Psoas muscle (tissue), 8 donors: ENCODE data around the gene KXD1. TPM values are rescaled to one million over a fixed set of nuclear protein-coding genes. Genes with fewer than 3 reads are reported as not detected.
A peak's percentile ranks its signal among the peaks of the same experiment; 100 is the strongest.

Experiments used
- ATAC-seq, 4 donors: fragments of 200-7000 bp; cut with Tn5 transposase; one replicate each; pipeline ENCODE4 v1.9.1; 2020; ENCODE audit warnings: moderate library complexity in 3 of 4, mild to moderate bottlenecking in 2 of 4
- DNase-seq, 2 donors: peaks; one replicate each; pipeline ENCODE4 v3.0.0-alpha.2; 2020
- H3K27ac ChIP-seq: fragments of 200-600 bp; one replicate; pipeline ENCODE4 v1.8.0; 2022
- H3K27me3 ChIP-seq, 3 donors: fragments of 200-600 bp in 1 of 3; one replicate each; pipeline versions ENCODE4 v1.6.1 to v1.8.0; 2013 to 2022; ENCODE audit warnings: low read length in 2 of 3, mild to moderate bottlenecking in 2 of 3, moderate library complexity in 1 of 3; ENCODE audit not compliant: insufficient read depth in 3 of 3
- H3K36me3 ChIP-seq, 2 donors: fragments of 200-600 bp in 1 of 2; one replicate each; pipeline versions ENCODE4 v1.6.1 to v1.8.0; 2013 to 2022; ENCODE audit warnings: low read depth in 1 of 2, mild to moderate bottlenecking in 1 of 2, moderate library complexity in 1 of 2; ENCODE audit not compliant: insufficient read depth in 1 of 2
- H3K4me1 ChIP-seq: fragments of 200-600 bp; one replicate; pipeline ENCODE4 v1.8.0; 2022
- H3K4me3 ChIP-seq: fragments of 200-600 bp; one replicate; pipeline ENCODE4 v1.8.0; 2022; ENCODE audit warnings: mild to moderate bottlenecking
- H3K9me3 ChIP-seq: fragments of 200-600 bp; one replicate; pipeline ENCODE4 v1.8.0; 2022
- WGBS, 3 donors: extraction: QIAGEN DNeasy Blood & Tissue Kit; methylation state at CpG; one replicate each; pipeline versions ENCODE4 v1.1.6 to v1.1.7; 2013; 5-methylcytosine and 5-hydroxymethylcytosine counted together
- intact Hi-C, 2 donors: fragments of 100-400 bp; cut with DNase I; formaldehyde crosslinking; loops; one replicate each; pipeline versions ENCODE4 v1.11.0 to v1.14.2; 2022
- polyA plus RNA-seq, 3 donors: library from polyadenylated mRNA; stranded (reverse); fragments of 200-250 nt; gene quantifications; one replicate each; pipeline ENCODE4 v1.2.3, GENCODE V29; 2013
- total RNA-seq, 4 donors: library from RNA; stranded (reverse); fragmentation: NEBNext Ultra II Directional in 2 of 4; extraction: Animal tissue kit (Norgen Biotek cat#: 25700) in 2 of 4; gene quantifications; one replicate each; pipeline versions ENCODE4 v1.2.1 to v1.2.4, GENCODE V29; 2021 to 2023
- TF ChIP-seq, protein P1 (sequence below): fragments of 200-600 bp; IDR thresholded peaks from one replicate; pipeline ENCODE4 v1.8.0; 2022; ENCODE audit warnings: antibody characterized with exemption
- donor health status: healthy with polysubstance abuse.
- donor health status: DM: no; HTN: no; CAD: no; lungs with moderate emphysema.
- donor health status: Bipolar disorder and iron deficiency.
- donor health status: healthy.
- donor health status: DM: yes; HTN: yes; CAD: no.
- donor health status: DM: no; HTN: no; CAD: no.
- donor health status: DM: no; HTN: no; CAD: no.
- donor health status: DM: yes; HTN: yes; CAD: no.

Gene KXD1
- total and polyA plus RNA-seq, 7 donors = 38.9 to 144 (median 76.5) TPM

DNA sequence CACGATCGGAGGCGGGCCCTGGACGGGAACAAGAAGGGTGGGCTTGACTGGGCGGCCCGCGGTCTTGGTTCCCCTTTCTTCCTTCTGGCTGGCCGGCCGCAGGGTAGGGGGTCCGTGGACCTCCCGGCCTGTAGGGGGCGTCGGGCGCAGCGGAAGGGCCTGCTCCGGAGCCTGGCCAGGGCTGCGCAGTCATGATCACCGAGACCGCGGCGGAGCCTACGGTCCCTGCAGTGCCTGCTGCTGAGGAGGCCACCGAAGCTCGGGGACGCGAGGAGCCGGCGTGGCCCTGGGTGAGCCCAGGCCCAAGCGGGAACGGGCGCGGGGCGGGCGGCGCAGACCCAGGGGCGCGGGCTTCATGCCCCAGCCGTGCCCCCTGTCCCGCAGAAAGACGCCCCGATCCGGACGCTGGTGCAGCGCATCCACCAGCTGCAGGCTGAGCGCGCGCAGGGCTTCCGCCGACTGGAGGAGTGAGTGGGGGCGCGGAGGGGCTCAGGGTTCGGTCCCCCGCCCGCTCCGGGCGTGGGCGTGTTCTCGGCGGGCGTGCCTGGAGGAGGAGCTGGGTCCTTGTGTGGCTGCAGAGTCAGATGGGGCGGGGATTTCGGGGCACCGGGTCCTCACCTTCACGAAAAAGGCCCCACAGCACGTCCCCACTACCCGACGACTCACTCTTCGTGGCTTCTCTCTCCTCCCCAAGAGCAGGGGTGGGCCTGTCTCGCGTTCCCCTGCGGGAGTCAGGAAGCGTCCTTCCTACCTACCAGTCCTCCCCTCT lies 31.1 kb downstream of the KXD1 start, which contains the start of gene REX1BD:
Gene REX1BD, plus strand, starts transcription at position 188 of the 769 bp plus-strand sequence. Its CDS starts 4 bp downstream, at position 192.
- Histone ChIP-seq H3K36me3 (peaks cover 4 to 16% of the 10 kb centered on the region in 2 donors), H3K9me3 (no peaks in the 10 kb centered on the region), H3K4me3 (peak within 1 kb of the TSS; percentile 78), H3K27me3 (no peaks in the 10 kb centered on the region), H3K4me1 (peaks cover 8% of the 10 kb centered on the region), H3K27ac (peak within 1 kb of the TSS; percentile 87)
- intact Hi-C loops = no loop called here
- DNase-seq (peak; percentile 88 to 94), ATAC-seq (peak; percentile 85 to 90 (median 90))
- 0 to 1% (median 1%) methylated on average over 48 to 72 of the region's 72 CpGs for WGBS, 3 donors
- TF ChIP-seq, protein P1, sequence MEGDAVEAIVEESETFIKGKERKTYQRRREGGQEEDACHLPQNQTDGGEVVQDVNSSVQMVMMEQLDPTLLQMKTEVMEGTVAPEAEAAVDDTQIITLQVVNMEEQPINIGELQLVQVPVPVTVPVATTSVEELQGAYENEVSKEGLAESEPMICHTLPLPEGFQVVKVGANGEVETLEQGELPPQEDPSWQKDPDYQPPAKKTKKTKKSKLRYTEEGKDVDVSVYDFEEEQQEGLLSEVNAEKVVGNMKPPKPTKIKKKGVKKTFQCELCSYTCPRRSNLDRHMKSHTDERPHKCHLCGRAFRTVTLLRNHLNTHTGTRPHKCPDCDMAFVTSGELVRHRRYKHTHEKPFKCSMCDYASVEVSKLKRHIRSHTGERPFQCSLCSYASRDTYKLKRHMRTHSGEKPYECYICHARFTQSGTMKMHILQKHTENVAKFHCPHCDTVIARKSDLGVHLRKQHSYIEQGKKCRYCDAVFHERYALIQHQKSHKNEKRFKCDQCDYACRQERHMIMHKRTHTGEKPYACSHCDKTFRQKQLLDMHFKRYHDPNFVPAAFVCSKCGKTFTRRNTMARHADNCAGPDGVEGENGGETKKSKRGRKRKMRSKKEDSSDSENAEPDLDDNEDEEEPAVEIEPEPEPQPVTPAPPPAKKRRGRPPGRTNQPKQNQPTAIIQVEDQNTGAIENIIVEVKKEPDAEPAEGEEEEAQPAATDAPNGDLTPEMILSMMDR = peak; percentile 92

DNA sequence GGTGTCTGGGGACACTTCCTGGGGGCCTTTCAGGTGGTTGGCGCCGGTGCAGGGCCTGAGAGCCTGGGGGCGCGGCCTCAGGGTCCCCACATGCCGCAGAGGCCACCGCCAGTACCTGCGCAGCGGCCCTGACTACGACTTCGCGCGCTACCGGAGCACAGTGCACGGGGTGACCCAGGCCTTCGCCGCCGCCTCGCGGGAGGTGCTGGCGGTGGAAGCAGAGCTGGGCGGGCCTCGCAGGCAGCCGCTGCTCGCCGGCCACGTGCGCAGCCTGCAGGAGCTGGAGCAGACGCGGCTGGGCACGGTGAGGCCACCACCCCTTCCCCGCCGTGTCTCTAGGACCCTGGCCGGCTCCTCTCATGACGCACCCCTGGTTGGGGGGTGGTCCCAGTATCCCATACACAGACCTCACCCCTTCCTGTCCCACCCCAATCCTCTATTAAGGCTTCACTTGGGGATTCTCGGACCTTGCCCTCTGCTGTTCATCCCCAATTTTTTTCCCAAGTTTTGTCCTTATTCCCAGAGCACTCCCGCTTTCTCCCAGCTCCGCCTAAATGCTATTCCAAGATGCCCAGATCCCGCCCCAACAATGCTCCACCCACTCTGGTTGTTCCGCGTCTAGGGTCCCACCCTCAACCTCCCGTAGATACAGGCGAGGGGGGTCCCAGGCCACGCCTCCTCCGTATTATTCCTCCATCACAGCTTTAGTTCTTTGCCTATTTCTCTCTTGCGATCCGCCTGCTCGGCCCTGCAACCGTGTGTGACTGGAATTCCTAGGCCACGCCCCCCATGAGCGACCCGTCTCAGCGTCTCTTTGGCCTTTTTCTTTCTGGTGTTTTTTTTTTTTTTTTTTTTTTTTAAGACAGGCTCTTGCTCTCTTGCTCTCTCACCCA lies 32.0 kb downstream of the KXD1 start:
- Histone ChIP-seq H3K4me3 (peak overlapping the region; percentile 78), H3K27me3 (no peaks in the 10 kb centered on the region), H3K36me3 (peaks cover 4 to 16% of the 10 kb centered on the region in 2 donors), H3K27ac (peak overlapping the region; percentile 87), H3K4me1 (peaks cover 12% of the 10 kb centered on the region), H3K9me3 (no peaks in the 10 kb centered on the region)
- intact Hi-C loops = loop anchor here in 1 of 2 donors (5.0 kb wide), 1 partner anchor 88 kb away; no protein-coding TSS in a partner anchor
- TF ChIP-seq, protein P1 = no peak
- ATAC-seq (peak; percentile 66 to 80 (median 73)), DNase-seq (peak; percentile 75 to 84)
- 11 to 16% (median 12%) methylated on average over 43 to 52 of the region's 52 CpGs for WGBS, 3 donors

DNA sequence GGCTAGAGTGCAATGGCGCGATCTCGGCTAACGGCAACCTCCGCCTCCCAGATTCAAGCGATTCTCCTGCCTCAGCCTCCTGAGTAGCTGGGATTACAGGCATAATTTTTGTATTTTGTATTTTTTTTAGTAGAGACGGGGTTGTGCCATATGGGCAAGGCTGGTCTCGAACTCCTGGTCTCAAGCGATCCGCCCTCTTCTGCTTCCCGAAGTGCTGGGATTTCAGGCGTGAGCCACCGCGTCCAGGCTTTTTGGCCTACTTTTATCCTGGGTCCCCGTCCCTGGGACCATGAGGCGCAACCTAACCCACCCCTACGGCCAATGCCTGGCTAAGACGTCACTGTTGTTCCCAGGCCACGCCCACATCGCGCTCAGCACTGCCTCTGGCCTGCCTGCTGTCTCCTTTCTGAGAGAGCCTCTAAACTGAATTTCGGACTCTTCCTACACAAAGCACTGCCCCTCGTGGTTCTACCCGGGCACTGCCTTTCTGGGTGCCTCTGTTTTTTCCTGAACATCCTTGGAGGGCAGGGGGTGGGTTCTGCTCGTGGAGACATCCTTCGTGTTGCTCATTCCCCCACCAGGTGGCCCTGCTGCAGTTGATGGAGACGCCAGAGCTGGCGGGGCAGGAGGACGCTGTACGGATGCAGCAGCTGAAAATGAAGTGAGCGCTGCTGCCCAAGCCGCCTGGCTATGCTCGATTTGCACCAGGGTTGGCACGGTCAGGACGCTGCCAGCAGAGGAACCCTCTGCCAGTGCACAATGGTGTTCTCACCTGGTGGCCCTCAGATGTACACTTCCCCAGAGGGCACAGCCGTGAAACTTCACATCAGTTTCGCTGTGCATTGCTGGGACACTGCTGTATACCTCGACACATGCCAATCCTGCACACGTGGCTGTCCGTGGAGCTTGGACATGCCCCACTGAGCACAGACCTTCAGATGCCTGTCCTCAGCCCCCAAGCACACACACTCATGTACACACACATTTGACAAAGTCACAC lies 32.9 kb downstream of the KXD1 start:
- WGBS, 3 donors = 52 to 66% (median 56%) methylated on average over 40 of the region's 40 CpGs
- peaks cover 4 to 16% of the 10 kb centered on the region in 2 donors for H3K36me3 ChIP-seq
- intact Hi-C loops = loop anchor here in 1 of 2 donors (5.0 kb wide), 1 partner anchor 87 kb away; no protein-coding TSS in a partner anchor
- H3K27ac ChIP-seq = peak overlapping the region; percentile 87
- H3K9me3 ChIP-seq = no peaks in the 10 kb centered on the region
- peak; percentile 30 to 43 (median 35) for ATAC-seq
- no peaks in the 10 kb centered on the region for H3K27me3 ChIP-seq
- H3K4me1 ChIP-seq = peaks cover 18% of the 10 kb centered on the region
- DNase-seq = peak; percentile 76 to 87
- TF ChIP-seq, protein P1 = peak; percentile 18
- peak overlapping the region; percentile 78 for H3K4me3 ChIP-seq
